ENCODE measurements around the gene STK39. TPM values are rescaled to one million over a fixed set of nuclear protein-coding genes. Genes with fewer than 3 reads are reported as not detected.

Gene STK39
- total RNA-seq, 1 experiment from 2014 or later: 15.9 TPM

GRCh38 chr2:168075446-168075845 lies 171.9 kb downstream of the STK39 start:
- Histone ChIP-seq H3K4me1 (ENCODE audit: insufficient read depth, low read length, poor library complexity, severe bottlenecking) (no peaks in the 10 kb centered on the region), H3K27ac (ENCODE audit: low read depth, low read length, poor library complexity, severe bottlenecking) (no peak overlapping the region), H3K36me3 (ENCODE audit: insufficient read depth, low read length, poor library complexity, severe bottlenecking) (no peaks in the 10 kb centered on the region), H3K4me3 (ENCODE audit: low read depth, low read length, poor library complexity, severe bottlenecking) (no peak overlapping the region), H3K27me3 (replicated peaks; ENCODE audit: insufficient read depth, low read depth, low read length, poor library complexity) (no peaks in the 10 kb centered on the region), H3K9me3 (ENCODE audit: low read depth, low read length, poor library complexity, severe bottlenecking) (no peaks in the 10 kb centered on the region)
- CTCF ChIA-PET: no interaction called here
- TF ChIP-seq, protein P1, sequence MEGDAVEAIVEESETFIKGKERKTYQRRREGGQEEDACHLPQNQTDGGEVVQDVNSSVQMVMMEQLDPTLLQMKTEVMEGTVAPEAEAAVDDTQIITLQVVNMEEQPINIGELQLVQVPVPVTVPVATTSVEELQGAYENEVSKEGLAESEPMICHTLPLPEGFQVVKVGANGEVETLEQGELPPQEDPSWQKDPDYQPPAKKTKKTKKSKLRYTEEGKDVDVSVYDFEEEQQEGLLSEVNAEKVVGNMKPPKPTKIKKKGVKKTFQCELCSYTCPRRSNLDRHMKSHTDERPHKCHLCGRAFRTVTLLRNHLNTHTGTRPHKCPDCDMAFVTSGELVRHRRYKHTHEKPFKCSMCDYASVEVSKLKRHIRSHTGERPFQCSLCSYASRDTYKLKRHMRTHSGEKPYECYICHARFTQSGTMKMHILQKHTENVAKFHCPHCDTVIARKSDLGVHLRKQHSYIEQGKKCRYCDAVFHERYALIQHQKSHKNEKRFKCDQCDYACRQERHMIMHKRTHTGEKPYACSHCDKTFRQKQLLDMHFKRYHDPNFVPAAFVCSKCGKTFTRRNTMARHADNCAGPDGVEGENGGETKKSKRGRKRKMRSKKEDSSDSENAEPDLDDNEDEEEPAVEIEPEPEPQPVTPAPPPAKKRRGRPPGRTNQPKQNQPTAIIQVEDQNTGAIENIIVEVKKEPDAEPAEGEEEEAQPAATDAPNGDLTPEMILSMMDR (conservative IDR thresholded peaks at IDR 0.05; ENCODE audit: low read depth, low read length): no peak
- no peak for TF ChIP-seq EZH2 (IDR thresholded peaks at IDR 0.05; ENCODE audit: borderline replicate concordance, low read depth, low read length, poor library complexity, severe bottlenecking)
- POLR2A ChIA-PET (ENCODE audit: low non-redundant PET): no interaction called here
- intact Hi-C loops (cut with micrococcal nuclease; ENCODE audit: unreplicated experiment): no loop called here
- no peak for DNase-seq (ENCODE audit: low spot score)
- no TSS peak for BruUV-seq (replicated peaks)

GRCh38 chr2:168072626-168073303 lies 174.6 kb downstream of the STK39 start:
- BruUV-seq (replicated peaks): no TSS peak
- H3K36me3 ChIP-seq (ENCODE audit: insufficient read depth, low read length, poor library complexity, severe bottlenecking): no peaks in the 10 kb centered on the region

GRCh38 chr2:168064011-168064998 lies 183.1 kb downstream of the STK39 start:
- POLR2A ChIA-PET (ENCODE audit: low non-redundant PET): no interaction called here
- H3K9me3 ChIP-seq (ENCODE audit: low read depth, low read length, poor library complexity, severe bottlenecking): no peaks in the 10 kb centered on the region
- no peak for TF ChIP-seq EZH2 (IDR thresholded peaks at IDR 0.05; ENCODE audit: borderline replicate concordance, low read depth, low read length, poor library complexity, severe bottlenecking)
- TF ChIP-seq, protein P1 (conservative IDR thresholded peaks at IDR 0.05; ENCODE audit: low read depth, low read length): no peak
- H3K36me3 ChIP-seq (ENCODE audit: insufficient read depth, low read length, poor library complexity, severe bottlenecking): no peaks in the 10 kb centered on the region
- no peak overlapping the region for H3K4me3 ChIP-seq (ENCODE audit: low read depth, low read length, poor library complexity, severe bottlenecking)
- H3K4me1 ChIP-seq (ENCODE audit: insufficient read depth, low read length, poor library complexity, severe bottlenecking): peaks cover 6% of the 10 kb centered on the region
- DNase-seq (ENCODE audit: low spot score): no peak
- no peak overlapping the region for H3K27ac ChIP-seq (ENCODE audit: low read depth, low read length, poor library complexity, severe bottlenecking)
- CTCF ChIA-PET: no interaction called here
- BruUV-seq (replicated peaks): no TSS peak
- no peaks in the 10 kb centered on the region for H3K27me3 ChIP-seq (replicated peaks; ENCODE audit: insufficient read depth, low read depth, low read length, poor library complexity)
- intact Hi-C loops (cut with micrococcal nuclease; ENCODE audit: unreplicated experiment): no loop called here

More at GRCh38 chr2:168072626-168073303, 174.6 kb downstream of the STK39 start:
- H3K27me3 ChIP-seq (replicated peaks; ENCODE audit: insufficient read depth, low read depth, low read length, poor library complexity): no peaks in the 10 kb centered on the region
- TF ChIP-seq, protein P1 (conservative IDR thresholded peaks at IDR 0.05; ENCODE audit: low read depth, low read length): no peak
- no peak for TF ChIP-seq EZH2 (IDR thresholded peaks at IDR 0.05; ENCODE audit: borderline replicate concordance, low read depth, low read length, poor library complexity, severe bottlenecking)
- DNase-seq (ENCODE audit: low spot score): no peak
- H3K4me3 ChIP-seq (ENCODE audit: low read depth, low read length, poor library complexity, severe bottlenecking): no peak overlapping the region
- CTCF ChIA-PET: no interaction called here
- no peak overlapping the region for H3K27ac ChIP-seq (ENCODE audit: low read depth, low read length, poor library complexity, severe bottlenecking)
- POLR2A ChIA-PET (ENCODE audit: low non-redundant PET): no interaction called here
- intact Hi-C loops (cut with micrococcal nuclease; ENCODE audit: unreplicated experiment): no loop called here
- H3K4me1 ChIP-seq (ENCODE audit: insufficient read depth, low read length, poor library complexity, severe bottlenecking): no peaks in the 10 kb centered on the region
- H3K9me3 ChIP-seq (ENCODE audit: low read depth, low read length, poor library complexity, severe bottlenecking): no peaks in the 10 kb centered on the region

All from A673 (cell line).